GM12891 (cell line): ENCODE measurements around the gene HIC2.
"Not testable (repeated sequence)": the region's sequence is repeated elsewhere in the genome, so short reads cannot be mapped to it uniquely, and the experiment has no call there.

Experiments
- POLR2A ChIP-seq: IDR thresholded peaks from 2 replicates; pipeline ENCODE4 v1.6.1; 2011; ENCODE audit warnings: low read depth, low read length, control low read depth
- POLR2AphosphoS5 ChIP-seq: IDR thresholded peaks from 2 replicates; pipeline ENCODE4 v1.6.1; 2011; ENCODE audit warnings: low read depth, low read length, control low read depth
- POU2F2 ChIP-seq: IDR thresholded peaks from 2 replicates; pipeline ENCODE4 v1.6.1; 2011; ENCODE audit warnings: low read depth, mild to moderate bottlenecking, control low read depth, low read length, moderate library complexity
- SPI1 ChIP-seq: IDR thresholded peaks from 2 replicates; pipeline ENCODE4 v1.6.1; 2011; ENCODE audit warnings: low read depth, low read length, control low read depth
- TAF1 ChIP-seq: IDR thresholded peaks from 2 replicates; pipeline ENCODE4 v1.6.1; 2011; ENCODE audit warnings: low read depth, low read length, control low read depth

GRCh38 chr22:21418974-21419638 lies 1.9 kb downstream of the HIC2 start:
- not testable (repeated sequence) for TF ChIP-seq POLR2A, POLR2AphosphoS5, SPI1, TAF1, POU2F2
